Measurements from ENCODE around the gene PROSER2.
"Not testable (repeated sequence)": the region's sequence is repeated elsewhere in the genome, so short reads cannot be mapped to it uniquely, and the experiment has no call there.

The PROSER2 gene

DNA sequence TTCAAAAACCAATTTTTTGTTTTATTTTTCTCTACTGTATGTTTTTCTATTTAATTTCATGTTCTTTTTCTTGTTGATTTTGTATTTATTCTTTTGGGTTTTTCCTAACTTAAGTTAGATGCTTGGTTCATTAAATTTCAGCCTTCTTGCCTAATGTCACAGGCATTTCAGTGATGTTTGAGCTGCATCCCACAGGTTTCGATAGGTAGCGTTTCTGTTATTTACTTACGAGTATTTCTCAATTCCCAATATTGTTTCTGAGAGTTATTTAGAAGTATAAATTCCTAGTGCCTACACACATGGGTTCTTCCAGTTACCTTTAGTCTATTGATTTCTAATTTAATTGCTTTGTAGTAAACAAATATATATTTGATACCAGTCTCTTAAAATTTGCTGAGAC lies 18.2 kb downstream of the PROSER2 start:
- Histone ChIP-seq H3K4me1 (ENCODE audit: control insufficient read depth, low read depth, low read length) (no peaks in the 10 kb centered on the region), H3K27ac (ENCODE audit: low read length) (no peak overlapping the region), H3K9ac (ENCODE audit: low read length) (no peak overlapping the region), H3K36me3 (ENCODE audit: control insufficient read depth, low read depth, low read length) (no peaks in the 10 kb centered on the region), H3K27me3 (ENCODE audit: control insufficient read depth, insufficient read depth, low read length) (no peaks in the 10 kb centered on the region), H3K4me3 (ENCODE audit: low read length) (no peak overlapping the region), H3K9me3 (ENCODE audit: control insufficient read depth, low read depth, low read length) (no peaks in the 10 kb centered on the region)

DNA sequence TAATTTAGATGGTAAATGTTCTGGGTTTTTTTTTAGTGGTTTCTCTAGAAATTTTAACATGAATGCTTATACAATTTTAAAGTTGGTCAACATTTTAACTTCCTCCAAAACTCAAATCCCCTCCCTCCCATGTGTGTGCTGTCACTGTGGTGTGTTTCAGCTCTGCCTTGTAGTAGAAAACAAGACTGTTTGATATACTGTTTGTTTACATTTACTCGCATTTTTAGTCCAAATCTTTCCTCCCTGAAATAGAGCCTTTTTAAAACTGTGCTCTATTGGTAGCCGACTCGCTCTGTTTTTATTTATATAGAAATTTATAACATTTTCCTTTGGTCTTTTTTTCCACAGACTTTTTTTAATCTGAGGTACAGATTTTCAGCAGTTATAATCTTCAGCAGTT lies 19.3 kb downstream of the PROSER2 start:
- no peak overlapping the region for H3K27ac ChIP-seq (ENCODE audit: low read length)
- H3K4me1 ChIP-seq (ENCODE audit: control insufficient read depth, low read depth, low read length), result no peaks in the 10 kb centered on the region
- H3K4me3 ChIP-seq (ENCODE audit: low read length), result no peak overlapping the region
- no peaks in the 10 kb centered on the region for H3K27me3 ChIP-seq (ENCODE audit: control insufficient read depth, insufficient read depth, low read length)
- no peaks in the 10 kb centered on the region for H3K36me3 ChIP-seq (ENCODE audit: control insufficient read depth, low read depth, low read length)
- no peaks in the 10 kb centered on the region for H3K9me3 ChIP-seq (ENCODE audit: control insufficient read depth, low read depth, low read length)
- H3K9ac ChIP-seq (ENCODE audit: low read length), result no peak overlapping the region

DNA sequence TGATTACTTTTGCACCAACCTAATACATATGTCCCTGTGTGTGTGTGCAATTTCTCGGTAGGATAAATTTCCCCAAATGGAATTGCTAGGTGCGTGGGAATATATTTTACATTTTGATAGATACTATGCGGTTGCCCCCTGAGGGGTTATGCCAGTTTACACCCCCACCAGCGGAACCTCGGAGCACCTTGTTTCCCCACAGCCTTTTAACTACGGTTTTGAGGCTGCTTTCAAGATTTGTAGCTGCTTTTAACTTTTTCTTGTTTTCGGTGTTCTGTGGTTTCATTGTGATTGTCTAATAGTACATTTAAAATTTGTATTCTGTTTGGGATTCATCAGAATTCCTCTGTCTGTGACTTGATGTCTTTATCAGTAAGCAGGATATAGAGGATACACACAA lies 22.0 kb downstream of the PROSER2 start:
- no peaks in the 10 kb centered on the region for H3K9me3 ChIP-seq (ENCODE audit: control insufficient read depth, low read depth, low read length)
- no peak overlapping the region for H3K27ac ChIP-seq (ENCODE audit: low read length)
- no peaks in the 10 kb centered on the region for H3K4me1 ChIP-seq (ENCODE audit: control insufficient read depth, low read depth, low read length)
- H3K36me3 ChIP-seq (ENCODE audit: control insufficient read depth, low read depth, low read length), result no peaks in the 10 kb centered on the region
- H3K4me3 ChIP-seq (ENCODE audit: low read length), result no peak overlapping the region
- H3K27me3 ChIP-seq (ENCODE audit: control insufficient read depth, insufficient read depth, low read length), result no peaks in the 10 kb centered on the region
- H3K9ac ChIP-seq (ENCODE audit: low read length), result no peak overlapping the region

DNA sequence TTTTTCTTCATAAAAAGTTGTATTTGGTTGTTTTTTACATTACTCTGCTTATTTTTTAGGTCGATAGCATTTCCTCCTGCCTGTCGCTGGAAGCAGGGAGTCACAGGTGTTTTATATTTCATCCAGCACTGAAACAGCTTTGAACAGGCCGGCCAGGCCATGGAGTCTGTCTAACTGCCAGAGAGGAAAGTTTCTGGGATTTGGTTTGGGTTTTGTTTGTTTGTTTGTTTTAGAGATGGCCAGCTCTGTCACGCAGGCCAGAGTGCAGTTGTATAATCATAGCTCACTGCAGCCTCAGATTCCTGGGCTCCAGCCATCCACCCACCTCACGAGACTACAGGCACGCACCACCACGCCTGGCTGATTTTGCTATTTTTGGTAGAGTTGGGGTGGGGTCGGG lies 23.4 kb downstream of the PROSER2 start:
- Histone ChIP-seq H3K4me1 (ENCODE audit: control insufficient read depth, low read depth, low read length) (no peaks in the 10 kb centered on the region), H3K4me3 (ENCODE audit: low read length) (no peak overlapping the region), H3K27me3 (ENCODE audit: control insufficient read depth, insufficient read depth, low read length) (no peaks in the 10 kb centered on the region), H3K36me3 (ENCODE audit: control insufficient read depth, low read depth, low read length) (no peaks in the 10 kb centered on the region), H3K27ac (ENCODE audit: low read length) (no peak overlapping the region), H3K9me3 (ENCODE audit: control insufficient read depth, low read depth, low read length) (no peaks in the 10 kb centered on the region), H3K9ac (ENCODE audit: low read length) (no peak overlapping the region)

DNA sequence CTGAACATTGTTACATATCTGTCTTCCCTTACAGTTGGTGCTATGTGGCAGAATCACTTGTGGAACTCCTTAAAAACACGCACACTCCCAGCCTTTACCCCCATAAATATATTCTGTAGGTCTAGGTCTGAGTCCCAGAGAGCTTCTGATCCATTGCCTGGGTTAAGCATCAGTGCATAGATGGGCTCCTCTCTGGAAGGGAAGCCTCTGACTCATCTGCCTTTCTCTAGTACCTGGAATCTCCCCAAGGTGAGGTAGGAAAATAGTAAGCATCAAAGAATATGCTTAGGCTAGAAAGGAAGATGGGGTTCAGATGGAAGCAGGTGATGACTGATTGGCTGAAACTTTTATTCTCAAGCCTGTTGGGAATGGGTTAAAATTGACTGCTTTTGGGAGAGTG lies 26.1 kb downstream of the PROSER2 start:
- no peaks in the 10 kb centered on the region for H3K36me3 ChIP-seq (ENCODE audit: control insufficient read depth, low read depth, low read length)
- no peak overlapping the region for H3K9ac ChIP-seq (ENCODE audit: low read length)
- H3K27ac ChIP-seq (ENCODE audit: low read length), result no peak overlapping the region
- no peaks in the 10 kb centered on the region for H3K9me3 ChIP-seq (ENCODE audit: control insufficient read depth, low read depth, low read length)
- H3K4me3 ChIP-seq (ENCODE audit: low read length), result no peak overlapping the region
- H3K4me1 ChIP-seq (ENCODE audit: control insufficient read depth, low read depth, low read length), result no peaks in the 10 kb centered on the region
- no peaks in the 10 kb centered on the region for H3K27me3 ChIP-seq (ENCODE audit: control insufficient read depth, insufficient read depth, low read length)

DNA sequence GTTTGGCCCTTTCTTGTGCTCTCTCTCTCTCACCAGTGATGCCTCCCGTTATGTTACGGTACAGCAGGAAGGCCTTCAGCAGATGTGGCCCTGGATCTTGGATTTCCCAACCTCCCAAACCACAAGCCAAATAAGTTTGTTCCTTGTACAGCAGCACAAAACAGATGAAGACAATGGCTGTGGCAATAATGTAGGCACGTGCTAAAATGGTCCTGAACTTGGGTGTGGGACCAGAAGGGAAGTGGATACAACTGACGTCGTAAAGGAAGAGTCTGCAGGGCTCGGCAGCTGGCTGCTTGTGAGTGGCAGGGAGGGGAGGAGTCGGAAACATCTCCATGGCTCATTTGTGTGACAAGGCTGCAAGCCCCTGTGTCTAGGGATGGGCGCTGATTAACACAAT lies 26.8 kb downstream of the PROSER2 start:
- no peak overlapping the region for H3K27ac ChIP-seq (ENCODE audit: low read length)
- no peaks in the 10 kb centered on the region for H3K36me3 ChIP-seq (ENCODE audit: control insufficient read depth, low read depth, low read length)
- no peak overlapping the region for H3K4me3 ChIP-seq (ENCODE audit: low read length)
- no peaks in the 10 kb centered on the region for H3K4me1 ChIP-seq (ENCODE audit: control insufficient read depth, low read depth, low read length)
- no peak overlapping the region for H3K9ac ChIP-seq (ENCODE audit: low read length)
- no peaks in the 10 kb centered on the region for H3K27me3 ChIP-seq (ENCODE audit: control insufficient read depth, insufficient read depth, low read length)
- H3K9me3 ChIP-seq (ENCODE audit: control insufficient read depth, low read depth, low read length), result no peaks in the 10 kb centered on the region

DNA sequence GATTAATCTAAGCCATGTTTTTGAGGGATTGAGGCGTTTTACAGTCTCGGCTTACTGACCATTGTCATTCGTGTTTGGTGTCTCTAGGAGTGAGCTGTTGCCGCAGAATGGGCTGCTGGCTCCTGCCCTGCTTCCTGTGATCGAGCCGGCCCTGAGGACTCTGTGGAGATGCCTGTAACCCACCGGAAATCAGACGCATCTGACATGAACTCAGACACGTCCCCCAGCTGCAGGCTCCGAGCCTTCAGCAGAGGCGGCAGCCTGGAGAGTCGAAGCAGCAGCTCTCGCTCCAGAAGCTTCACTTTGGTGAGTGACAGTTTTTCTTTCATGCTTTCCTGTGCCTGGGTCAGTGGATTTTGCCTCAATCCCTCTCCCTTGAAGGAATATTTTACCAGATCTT lies 28.8 kb downstream of the PROSER2 start:
- Histone ChIP-seq H3K9ac (ENCODE audit: low read length) (no peak overlapping the region), H3K9me3 (ENCODE audit: control insufficient read depth, low read depth, low read length) (no peaks in the 10 kb centered on the region), H3K4me3 (ENCODE audit: low read length) (no peak overlapping the region), H3K27me3 (ENCODE audit: control insufficient read depth, insufficient read depth, low read length) (no peaks in the 10 kb centered on the region), H3K4me1 (ENCODE audit: control insufficient read depth, low read depth, low read length) (no peaks in the 10 kb centered on the region), H3K36me3 (ENCODE audit: control insufficient read depth, low read depth, low read length) (no peaks in the 10 kb centered on the region), H3K27ac (ENCODE audit: low read length) (no peak overlapping the region)

DNA sequence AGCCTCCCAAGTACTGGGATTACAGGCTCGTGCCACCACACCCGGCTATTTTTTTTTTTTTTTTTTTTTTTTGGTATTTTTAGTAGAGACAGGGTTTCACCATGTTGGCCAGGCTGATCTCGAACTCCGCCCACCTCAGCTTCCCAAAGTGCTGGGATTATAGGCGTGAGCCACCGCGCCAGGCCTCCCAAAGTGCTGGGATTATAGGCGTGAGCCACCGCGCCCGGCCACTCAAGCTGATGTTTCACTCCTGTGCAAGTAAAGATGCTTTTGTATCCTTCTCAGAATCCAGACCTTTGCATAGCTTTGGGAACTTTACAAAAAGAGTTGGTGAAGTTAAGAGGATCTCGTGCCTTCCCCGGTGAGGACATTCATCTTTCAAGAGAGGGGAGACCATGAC lies 29.5 kb downstream of the PROSER2 start:
- H3K9ac ChIP-seq (ENCODE audit: low read length); H3K27me3 ChIP-seq (ENCODE audit: control insufficient read depth, insufficient read depth, low read length); H3K27ac ChIP-seq (ENCODE audit: low read length); H3K36me3 ChIP-seq (ENCODE audit: control insufficient read depth, low read depth, low read length); H3K4me1 ChIP-seq (ENCODE audit: control insufficient read depth, low read depth, low read length); H3K9me3 ChIP-seq (ENCODE audit: control insufficient read depth, low read depth, low read length); H3K4me3 ChIP-seq (ENCODE audit: low read length): not testable (repeated sequence)

DNA sequence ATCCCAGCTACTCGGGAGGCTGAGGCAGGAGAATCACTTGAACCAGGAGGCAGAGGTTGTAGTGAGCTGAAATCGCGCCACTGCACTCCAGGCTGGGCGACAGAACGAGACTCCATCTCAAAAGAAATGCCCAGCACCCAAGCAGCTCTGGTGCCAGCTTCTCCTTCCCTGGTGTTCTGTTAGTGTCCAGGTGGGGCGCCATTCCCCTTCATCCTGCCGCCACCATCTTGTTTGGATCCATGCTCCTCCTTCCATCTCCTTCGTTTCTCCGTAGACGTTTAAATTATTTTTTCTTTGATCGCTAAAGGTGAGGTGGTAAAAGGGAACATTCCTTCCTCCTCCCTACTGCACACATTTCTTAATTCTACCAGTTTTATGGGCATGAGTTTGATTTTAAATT lies 30.3 kb downstream of the PROSER2 start:
- H3K36me3 ChIP-seq (ENCODE audit: control insufficient read depth, low read depth, low read length), result no peaks in the 10 kb centered on the region
- H3K9me3 ChIP-seq (ENCODE audit: control insufficient read depth, low read depth, low read length), result no peaks in the 10 kb centered on the region
- no peak overlapping the region for H3K4me3 ChIP-seq (ENCODE audit: low read length)
- H3K4me1 ChIP-seq (ENCODE audit: control insufficient read depth, low read depth, low read length), result no peaks in the 10 kb centered on the region
- H3K9ac ChIP-seq (ENCODE audit: low read length), result no peak overlapping the region
- no peak overlapping the region for H3K27ac ChIP-seq (ENCODE audit: low read length)
- H3K27me3 ChIP-seq (ENCODE audit: control insufficient read depth, insufficient read depth, low read length), result no peaks in the 10 kb centered on the region

DNA sequence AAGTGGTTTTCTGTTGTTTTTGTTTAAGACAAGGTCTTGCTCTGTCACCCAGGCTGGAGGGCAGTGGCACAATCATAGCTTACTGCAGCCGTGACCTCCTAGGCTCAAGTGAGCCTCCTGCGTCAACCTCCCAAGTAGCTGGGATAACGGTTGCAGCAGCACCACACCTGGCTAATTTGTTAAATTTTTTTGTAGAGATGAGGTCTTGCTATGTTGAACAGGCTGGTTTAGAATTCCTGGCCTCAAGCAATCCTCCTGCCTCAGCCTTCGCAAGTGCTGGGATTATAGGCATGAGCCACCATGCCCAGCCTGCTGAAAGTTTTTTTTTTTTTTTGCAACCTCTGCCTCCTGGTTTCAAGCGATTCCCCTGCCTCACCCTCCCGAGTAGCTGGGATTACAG lies 31.1 kb downstream of the PROSER2 start:
- Histone ChIP-seq H3K9ac (ENCODE audit: low read length) (no peak overlapping the region), H3K9me3 (ENCODE audit: control insufficient read depth, low read depth, low read length) (no peaks in the 10 kb centered on the region), H3K27ac (ENCODE audit: low read length) (no peak overlapping the region), H3K4me1 (ENCODE audit: control insufficient read depth, low read depth, low read length) (no peaks in the 10 kb centered on the region), H3K27me3 (ENCODE audit: control insufficient read depth, insufficient read depth, low read length) (no peaks in the 10 kb centered on the region), H3K4me3 (ENCODE audit: low read length) (no peak overlapping the region), H3K36me3 (ENCODE audit: control insufficient read depth, low read depth, low read length) (no peaks in the 10 kb centered on the region)

DNA sequence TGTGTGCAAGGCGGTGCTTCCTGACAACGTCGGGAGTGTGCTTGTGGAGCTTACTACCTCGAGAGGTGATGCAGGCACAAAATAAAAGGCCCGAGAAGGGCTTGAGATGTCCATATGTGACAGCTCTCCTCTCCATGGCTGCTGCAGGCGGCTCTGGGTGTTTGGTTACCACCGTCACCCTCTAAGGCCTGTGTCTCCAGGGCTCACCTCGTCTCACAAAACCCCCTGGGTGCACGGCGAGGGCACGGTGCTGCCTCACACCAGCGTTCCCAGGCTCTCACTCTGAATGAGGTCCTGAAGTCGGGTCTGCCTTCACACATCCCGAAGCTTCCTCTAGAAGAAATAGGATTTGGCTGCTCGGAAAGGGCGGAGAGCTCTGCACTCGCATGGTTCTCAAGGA lies 32.9 kb downstream of the PROSER2 start:
- no peaks in the 10 kb centered on the region for H3K36me3 ChIP-seq (ENCODE audit: control insufficient read depth, low read depth, low read length)
- H3K4me1 ChIP-seq (ENCODE audit: control insufficient read depth, low read depth, low read length), result no peaks in the 10 kb centered on the region
- H3K9ac ChIP-seq (ENCODE audit: low read length), result no peak overlapping the region
- H3K27ac ChIP-seq (ENCODE audit: low read length), result no peak overlapping the region
- H3K27me3 ChIP-seq (ENCODE audit: control insufficient read depth, insufficient read depth, low read length), result no peaks in the 10 kb centered on the region
- no peak overlapping the region for H3K4me3 ChIP-seq (ENCODE audit: low read length)
- no peaks in the 10 kb centered on the region for H3K9me3 ChIP-seq (ENCODE audit: control insufficient read depth, low read depth, low read length)

DNA sequence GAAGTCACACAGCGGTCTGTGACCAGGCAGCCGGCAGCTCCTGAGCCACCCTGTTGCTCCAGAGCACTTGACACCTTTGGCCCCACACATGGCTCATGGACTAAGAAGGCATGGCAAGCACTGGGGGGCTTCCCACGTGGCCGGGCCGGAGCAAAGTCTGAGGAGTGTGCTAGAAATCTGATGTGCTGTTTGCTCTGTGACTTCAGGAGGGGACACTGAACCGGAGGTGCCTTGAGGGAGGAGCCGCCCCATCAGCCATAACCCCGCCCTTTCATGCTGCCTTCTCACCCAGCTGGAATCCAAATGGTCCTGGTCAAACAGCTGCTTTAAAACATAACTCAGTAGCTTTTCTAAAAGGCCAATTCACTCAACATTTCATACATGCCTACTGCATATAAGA lies 33.5 kb downstream of the PROSER2 start:
- Histone ChIP-seq H3K36me3 (ENCODE audit: control insufficient read depth, low read depth, low read length) (no peaks in the 10 kb centered on the region), H3K4me3 (ENCODE audit: low read length) (no peak overlapping the region), H3K27ac (ENCODE audit: low read length) (no peak overlapping the region), H3K27me3 (ENCODE audit: control insufficient read depth, insufficient read depth, low read length) (no peaks in the 10 kb centered on the region), H3K4me1 (ENCODE audit: control insufficient read depth, low read depth, low read length) (no peaks in the 10 kb centered on the region), H3K9me3 (ENCODE audit: control insufficient read depth, low read depth, low read length) (no peaks in the 10 kb centered on the region), H3K9ac (ENCODE audit: low read length) (no peak overlapping the region)

DNA sequence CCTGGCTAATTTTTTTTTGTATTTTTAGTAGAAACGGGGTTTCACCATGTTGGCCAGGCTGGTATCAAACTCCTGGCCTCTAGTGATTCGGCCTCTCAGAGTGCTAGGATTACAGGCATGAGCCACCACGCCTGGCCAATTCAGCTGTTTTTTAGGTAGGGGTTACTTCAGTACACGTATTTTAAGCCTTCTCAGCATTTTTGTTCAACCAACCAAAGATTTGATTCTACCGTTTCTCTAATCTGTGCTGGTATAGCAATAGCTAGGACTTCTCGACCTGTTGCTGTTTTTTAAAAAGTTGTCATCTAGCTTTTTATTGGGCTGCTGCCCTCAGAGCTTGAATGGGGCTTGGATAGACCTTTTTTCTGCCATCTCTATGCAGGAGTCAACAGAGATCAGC lies 34.9 kb downstream of the PROSER2 start:
- Histone ChIP-seq H3K4me3 (ENCODE audit: low read length) (no peak overlapping the region), H3K9ac (ENCODE audit: low read length) (no peak overlapping the region), H3K4me1 (ENCODE audit: control insufficient read depth, low read depth, low read length) (no peaks in the 10 kb centered on the region), H3K36me3 (ENCODE audit: control insufficient read depth, low read depth, low read length) (no peaks in the 10 kb centered on the region), H3K9me3 (ENCODE audit: control insufficient read depth, low read depth, low read length) (no peaks in the 10 kb centered on the region), H3K27me3 (ENCODE audit: control insufficient read depth, insufficient read depth, low read length) (no peaks in the 10 kb centered on the region), H3K27ac (ENCODE audit: low read length) (no peak overlapping the region)
